HCT116 (cell line): Measurements from ENCODE around the gene PAX2. TPM values are rescaled to one million over a fixed set of nuclear protein-coding genes. Genes with fewer than 3 reads are reported as not detected.

Experiments used
- ATAC-seq: fragments of 200-7000 bp; cut with Tn5 transposase; 2 replicates; pipeline ENCODE4 v1.9.1; 2020; ENCODE audit warnings: mild to moderate bottlenecking, moderate library complexity
- BruUV-seq: library from RNA; stranded (reverse); fragments of 400-500 nt; replicated peaks from 2 replicates; lab custom pipeline; 2021; lab: Mats Ljungman, UMichigan
- CTCF ChIA-PET: fragments of 300-600 bp; sonication (Branson Sonifier 250); formaldehyde crosslinking; loops from one replicate; lab custom pipeline; 2021; ENCODE audit warnings: antibody characterized with exemption; lab: Charles Lee
- POLR2A ChIA-PET: fragments of 300-600, 350-600 bp; sonication (Branson Sonifier 250); formaldehyde crosslinking; loops from one replicate; lab custom pipeline; 2021; ENCODE audit warnings: antibody characterized with exemption; lab: Charles Lee
- RAD21 ChIA-PET, 2 experiments: fragments of 300-600 bp; sonication (Branson Sonifier 250); formaldehyde crosslinking; loops; one replicate each; lab custom pipeline; 2023; ENCODE audit warnings: low total read pairs in 2 of 2; ENCODE audit not compliant: uncharacterized antibody in 2 of 2, unreplicated experiment in 2 of 2, low non-redundant PET in 1 of 2; lab: Charles Lee
- DNase-seq: peaks from one replicate; pipeline ENCODE4 v3.0.0-alpha.2; 2010; ENCODE audit warnings: low read depth, low spot score
- H2AFZ ChIP-seq: fragments of 200-600 bp; shearing (Covaris generic), sonication (generic); 2 replicates; pipeline ENCODE4 v1.6.1; 2017; ENCODE audit warnings: low read depth, mixed run types, mixed read lengths, antibody characterized with exemption, low read length; ENCODE audit not compliant: poor library complexity, severe bottlenecking
- H3K27ac ChIP-seq: 2 replicates; pipeline ENCODE4 v1.5.1; 2012; ENCODE audit warnings: low read depth, low read length
- H3K27me3 ChIP-seq: fragments of 200-600 bp; sonication (generic); 2 replicates; pipeline ENCODE4 v1.6.1; 2016; ENCODE audit warnings: mixed run types, low read length, mixed read lengths; ENCODE audit not compliant: insufficient read depth
- H3K36me3 ChIP-seq, 2 experiments: fragments of 200-500 bp in 1 of 2; fragments of 200-600 bp in 1 of 2; sonication (Bioruptor generic) in 1 of 2; sonication (generic) in 1 of 2; 2 replicates each; pipeline versions ENCODE4 v1.5.1 to v1.6.1; 2014 to 2016; ENCODE audit warnings: low read length in 2 of 2, inconsistent platforms in 1 of 2, mixed read lengths in 1 of 2, mixed run types in 1 of 2; ENCODE audit not compliant: insufficient read depth in 2 of 2, control insufficient read depth in 1 of 2
- H3K4me1 ChIP-seq, 2 experiments: fragments of 200-600 bp in 1 of 2; sonication (generic) in 1 of 2; 2 replicates each; pipeline versions ENCODE4 v1.5.1 to v1.6.1; 2012 to 2017; ENCODE audit warnings: low read length in 2 of 2, inconsistent platforms in 1 of 2, mild to moderate bottlenecking in 1 of 2, mixed read lengths in 1 of 2, mixed run types in 1 of 2, moderate library complexity in 1 of 2; ENCODE audit not compliant: insufficient read depth in 2 of 2, control insufficient read depth in 1 of 2
- H3K4me2 ChIP-seq: fragments of 200-600 bp; sonication (generic); 2 replicates; pipeline ENCODE4 v1.6.1; 2017; ENCODE audit warnings: mixed run types, low read length, mixed read lengths
- H3K4me3 ChIP-seq, 2 experiments: fragments of 200-600 bp in 1 of 2; sonication (generic) in 1 of 2; replicated peaks in 1 of 2; 2 replicates each; pipeline ENCODE4 v1.5.1; 2011 to 2016; ENCODE audit warnings: low read length in 2 of 2, control low read depth in 1 of 2, low read depth in 1 of 2, mild to moderate bottlenecking in 1 of 2, mixed read lengths in 1 of 2, mixed run types in 1 of 2
- H3K79me2 ChIP-seq: fragments of 200-600 bp; sonication (generic); 2 replicates; pipeline ENCODE4 v1.6.1; 2017; ENCODE audit warnings: mild to moderate bottlenecking, mixed run types, low read length, moderate library complexity, mixed read lengths; ENCODE audit not compliant: insufficient read depth
- H3K9ac ChIP-seq: fragments of 200-600 bp; sonication (generic); 2 replicates; pipeline ENCODE4 v1.6.1; 2016; ENCODE audit warnings: low read length, mixed read lengths
- H3K9me2 ChIP-seq: fragments of 200-600 bp; sonication (generic), shearing (Covaris generic); 2 replicates; pipeline ENCODE4 v1.6.1; 2017; ENCODE audit warnings: mixed run types, mild to moderate bottlenecking, moderate library complexity; ENCODE audit not compliant: insufficient read depth
- H3K9me3 ChIP-seq, 2 experiments: fragments of 200-500 bp in 1 of 2; fragments of 200-600 bp in 1 of 2; sonication (Bioruptor generic) in 1 of 2; sonication (generic) in 1 of 2; 2 replicates each; pipeline ENCODE4 v1.6.1; 2014 to 2017; ENCODE audit warnings: low read length in 2 of 2, mixed read lengths in 2 of 2, inconsistent platforms in 1 of 2, low read depth in 1 of 2, mild to moderate bottlenecking in 1 of 2, mixed run types in 1 of 2, moderate library complexity in 1 of 2; ENCODE audit not compliant: control insufficient read depth in 1 of 2, insufficient read depth in 1 of 2
- H4K20me1 ChIP-seq: fragments of 200-600 bp; sonication (generic), shearing (Covaris generic); 2 replicates; pipeline ENCODE4 v1.6.1; 2017; ENCODE audit warnings: mixed run types, mild to moderate bottlenecking, moderate library complexity; ENCODE audit not compliant: insufficient read depth
- CBX3 ChIP-seq: IDR thresholded peaks from 2 replicates; pipeline ENCODE4 v1.6.1; 2012; ENCODE audit warnings: low read depth
- CEBPB ChIP-seq: IDR thresholded peaks from 2 replicates; pipeline ENCODE4 v1.6.1; 2012; ENCODE audit warnings: low read depth
- ELF1 ChIP-seq: IDR thresholded peaks from 2 replicates; pipeline ENCODE4 v1.6.1; 2012; ENCODE audit warnings: low read depth, borderline replicate concordance
- EZH2phosphoT487 ChIP-seq: fragments of 200-600 bp; IDR thresholded peaks from 2 replicates; pipeline ENCODE4 v1.6.1; 2018; ENCODE audit warnings: antibody characterized with exemption, borderline replicate concordance
- FOSL1 ChIP-seq: IDR thresholded peaks from 2 replicates; pipeline ENCODE4 v1.6.1; 2012; ENCODE audit warnings: low read depth
- POLR2A ChIP-seq: IDR thresholded peaks from 2 replicates; pipeline ENCODE4 v1.7.0; 2011; ENCODE audit warnings: borderline replicate concordance; ENCODE audit not compliant: insufficient read depth, insufficient read length; ENCODE audit errors: extremely low read depth
- POLR2AphosphoS5 ChIP-seq: IDR thresholded peaks from 2 replicates; pipeline ENCODE4 v1.6.1; 2011; ENCODE audit warnings: mild to moderate bottlenecking, low read depth, low read length, moderate library complexity
- RAD21 ChIP-seq: IDR thresholded peaks from 2 replicates; pipeline ENCODE4 v1.6.1; 2012; ENCODE audit warnings: low read depth, mild to moderate bottlenecking
- SIN3A ChIP-seq: IDR thresholded peaks from 2 replicates; pipeline ENCODE4 v1.6.1; 2012; ENCODE audit warnings: low read depth
- SP1 ChIP-seq: IDR thresholded peaks from 2 replicates; pipeline ENCODE4 v1.6.1; 2012; ENCODE audit warnings: low read depth
- SRF ChIP-seq: IDR thresholded peaks from 2 replicates; pipeline ENCODE4 v1.6.1; 2012; ENCODE audit warnings: low read depth
- TCF7L2 ChIP-seq: IDR thresholded peaks from 2 replicates; pipeline ENCODE4 v1.7.0; 2011; ENCODE audit warnings: borderline replicate concordance, inconsistent platforms; ENCODE audit not compliant: insufficient read depth, insufficient read length; ENCODE audit errors: extremely low read depth
- YY1 ChIP-seq: IDR thresholded peaks from 2 replicates; pipeline ENCODE4 v1.6.1; 2011; ENCODE audit warnings: low read length, low read depth, moderate library complexity, mild to moderate bottlenecking; ENCODE audit not compliant: insufficient replicate concordance; ENCODE audit errors: extremely low read depth
- ZNF274 ChIP-seq: fragments of 200-500 bp; sonication (Bioruptor generic); IDR thresholded peaks from 2 replicates; pipeline ENCODE4 v1.6.1; 2014; ENCODE audit warnings: mild to moderate bottlenecking, low read depth, low read length, inconsistent platforms
- intact Hi-C: fragments of 100-400 bp; cut with micrococcal nuclease; formaldehyde crosslinking; loops from 2 replicates; pipeline ENCODE4 v1.10.0; 2022
- total RNA-seq: library from RNA; stranded (reverse); gene quantifications from one replicate; pipeline ENCODE4 v1.2.1, GENCODE V29; 2021; ENCODE audit not compliant: unreplicated experiment
- TF ChIP-seq, protein P1 (sequence below): IDR thresholded peaks from 2 replicates; pipeline ENCODE4 v1.6.1; 2012
- TF ChIP-seq, protein P2 (sequence below), 3 experiments: fragments of 200-600 bp in 1 of 3; sonication (generic) in 1 of 3; IDR thresholded peaks in 2 of 3; conservative IDR thresholded peaks in 1 of 3; 2 replicates each; pipeline ENCODE4 v1.5.1; 2012 to 2017; ENCODE audit warnings: low read depth in 2 of 3, low read length in 2 of 3, antibody characterized with exemption in 1 of 3, borderline replicate concordance in 1 of 3, control low read depth in 1 of 3, mild to moderate bottlenecking in 1 of 3, mixed read lengths in 1 of 3, mixed run types in 1 of 3, moderate library complexity in 1 of 3; ENCODE audit not compliant: insufficient read depth in 1 of 3

Gene PAX2
- total RNA-seq, 1 experiment from 2014 or later, result 5.0 TPM

DNA sequence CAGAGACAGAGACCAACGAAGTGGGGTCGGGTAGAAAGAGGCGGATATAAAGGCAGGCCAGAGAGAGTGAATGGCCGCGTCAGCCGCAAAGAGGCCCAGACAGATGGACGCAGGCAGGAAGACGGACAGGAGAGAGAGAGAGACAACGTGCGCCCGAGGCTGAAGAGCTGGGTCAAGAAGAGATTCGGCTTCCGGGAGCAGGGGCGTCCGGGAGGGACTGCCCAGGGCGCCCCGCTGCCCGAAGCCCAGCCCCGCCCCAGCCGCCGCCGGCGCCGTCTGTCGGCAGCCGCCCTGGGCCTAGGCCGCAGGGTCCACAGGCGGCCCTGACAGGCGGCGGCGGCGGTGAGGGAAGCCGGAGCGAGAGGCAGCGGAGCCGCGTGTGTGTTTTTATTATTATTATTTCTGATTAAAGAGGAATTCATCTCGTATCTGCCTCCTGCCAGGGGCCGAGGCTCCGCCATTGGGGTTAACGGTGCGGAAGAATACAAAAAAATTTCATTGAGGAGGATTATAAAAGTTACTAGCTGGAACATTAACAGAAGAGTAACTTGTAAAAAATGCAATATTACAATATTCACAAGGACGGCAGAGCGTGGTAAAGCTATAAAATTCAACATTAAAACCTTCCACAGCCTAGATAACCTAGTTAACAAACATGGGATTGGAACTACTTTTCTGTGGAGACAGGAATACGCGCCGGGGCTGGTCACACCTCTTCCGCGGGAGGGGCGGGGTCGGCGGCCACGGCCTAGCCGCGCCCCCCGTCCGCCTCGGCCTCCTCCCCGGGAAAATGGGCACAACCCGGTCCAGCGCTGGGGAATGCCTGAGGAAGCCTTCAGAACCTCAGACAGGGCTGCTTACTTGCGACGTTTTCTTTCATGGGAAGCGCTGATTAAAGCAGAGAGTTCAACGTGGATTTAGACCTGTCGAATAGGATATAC lies 29.7 kb upstream of the PAX2 start:
- ChIA-PET RAD21 (no interaction called here), CTCF (no interaction called here), POLR2A (no interaction called here)
- Histone ChIP-seq H3K79me2 (no peaks in the 10 kb centered on the region), H3K27ac (no peak overlapping the region), H3K36me3 (no peaks in the 10 kb centered on the region), H3K27me3 (no peaks in the 10 kb centered on the region), H3K9ac (no peak overlapping the region), H3K4me1 (no peaks in the 10 kb centered on the region), H4K20me1 (no peaks in the 10 kb centered on the region), H3K9me3 (no peaks in the 10 kb centered on the region), H3K4me2 (no peak overlapping the region), H2AFZ (no peak overlapping the region), H3K9me2 (no peaks in the 10 kb centered on the region), H3K4me3 (no peak overlapping the region)
- intact Hi-C loops, result no loop called here
- DNase-seq (no peak), ATAC-seq (no peak)
- TF ChIP-seq SRF (no peak), RAD21 (no peak), ZNF274 (no peak), POLR2AphosphoS5 (no peak), CBX3 (no peak), POLR2A (no peak), YY1 (no peak), EZH2phosphoT487 (no peak), FOSL1 (no peak), SIN3A (no peak)
- TF ChIP-seq, protein P1, sequence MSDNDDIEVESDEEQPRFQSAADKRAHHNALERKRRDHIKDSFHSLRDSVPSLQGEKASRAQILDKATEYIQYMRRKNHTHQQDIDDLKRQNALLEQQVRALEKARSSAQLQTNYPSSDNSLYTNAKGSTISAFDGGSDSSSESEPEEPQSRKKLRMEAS, result no peak
- BruUV-seq, result no TSS peak

DNA sequence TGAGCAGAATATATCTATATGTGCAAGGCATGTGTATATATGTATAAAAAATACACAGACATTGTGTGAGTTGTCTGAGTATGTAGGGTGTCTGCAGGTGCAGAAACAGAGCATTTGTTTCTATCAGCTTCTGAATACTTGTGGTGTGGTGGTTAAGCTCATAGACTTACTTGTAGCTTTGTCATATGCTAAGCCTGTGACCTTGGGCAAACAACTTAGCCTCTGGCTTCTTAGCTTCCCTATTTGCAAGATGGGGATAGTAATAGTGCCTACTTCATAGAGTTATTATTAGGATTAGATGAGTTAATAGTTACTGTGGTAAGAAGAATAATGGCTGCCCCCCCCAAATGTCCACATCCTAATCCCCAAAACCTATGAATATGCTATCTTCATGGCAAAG lies 28.2 kb upstream of the PAX2 start:
- no peak for DNase-seq
- Histone ChIP-seq H3K27ac (no peak overlapping the region), H4K20me1 (no peaks in the 10 kb centered on the region), H3K4me1 (no peaks in the 10 kb centered on the region), H3K4me3 (no peak overlapping the region), H3K9ac (no peak overlapping the region), H3K36me3 (no peaks in the 10 kb centered on the region), H3K4me2 (no peak overlapping the region), H2AFZ (no peak overlapping the region), H3K27me3 (no peaks in the 10 kb centered on the region), H3K9me2 (no peaks in the 10 kb centered on the region), H3K9me3 (no peaks in the 10 kb centered on the region), H3K79me2 (no peaks in the 10 kb centered on the region)
- intact Hi-C loops, result no loop called here
- no peak for ATAC-seq
- BruUV-seq, result no TSS peak
- ChIA-PET RAD21 (no interaction called here), POLR2A (no interaction called here), CTCF (no interaction called here)
- no peak for TF ChIP-seq ELF1
- TF ChIP-seq EZH2phosphoT487, result no peak
- TF ChIP-seq POLR2A, result no peak
- no peak for TF ChIP-seq POLR2AphosphoS5
- TF ChIP-seq, protein P1, result no peak
- TF ChIP-seq TCF7L2, result no peak
- no peak for TF ChIP-seq RAD21
- TF ChIP-seq CBX3, result no peak
- no peak for TF ChIP-seq ZNF274
- no peak for TF ChIP-seq CEBPB
- TF ChIP-seq SP1, result no peak
- TF ChIP-seq, protein P2, sequence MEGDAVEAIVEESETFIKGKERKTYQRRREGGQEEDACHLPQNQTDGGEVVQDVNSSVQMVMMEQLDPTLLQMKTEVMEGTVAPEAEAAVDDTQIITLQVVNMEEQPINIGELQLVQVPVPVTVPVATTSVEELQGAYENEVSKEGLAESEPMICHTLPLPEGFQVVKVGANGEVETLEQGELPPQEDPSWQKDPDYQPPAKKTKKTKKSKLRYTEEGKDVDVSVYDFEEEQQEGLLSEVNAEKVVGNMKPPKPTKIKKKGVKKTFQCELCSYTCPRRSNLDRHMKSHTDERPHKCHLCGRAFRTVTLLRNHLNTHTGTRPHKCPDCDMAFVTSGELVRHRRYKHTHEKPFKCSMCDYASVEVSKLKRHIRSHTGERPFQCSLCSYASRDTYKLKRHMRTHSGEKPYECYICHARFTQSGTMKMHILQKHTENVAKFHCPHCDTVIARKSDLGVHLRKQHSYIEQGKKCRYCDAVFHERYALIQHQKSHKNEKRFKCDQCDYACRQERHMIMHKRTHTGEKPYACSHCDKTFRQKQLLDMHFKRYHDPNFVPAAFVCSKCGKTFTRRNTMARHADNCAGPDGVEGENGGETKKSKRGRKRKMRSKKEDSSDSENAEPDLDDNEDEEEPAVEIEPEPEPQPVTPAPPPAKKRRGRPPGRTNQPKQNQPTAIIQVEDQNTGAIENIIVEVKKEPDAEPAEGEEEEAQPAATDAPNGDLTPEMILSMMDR (IDR thresholded peaks at IDR 0.05 in 2 of 3, conservative IDR thresholded peaks at IDR 0.05 in 1 of 3; ENCODE audit: borderline replicate concordance in 1 of 3, insufficient read depth in 1 of 3, low read depth in 2 of 3, low read length in 2 of 3), result no peak
- no peak for TF ChIP-seq SIN3A
